HepG2 (cell line): ENCODE data around the gene NYAP1. TPM values are rescaled to one million over a fixed set of nuclear protein-coding genes. Genes with fewer than 3 reads are reported as not detected.

Experiments used
- GZF1 ChIP-seq: sonication (generic); formaldehyde crosslinking; IDR thresholded peaks from 2 replicates; pipeline ENCODE4 v1.5.1; 2020; ENCODE audit warnings: mild to moderate bottlenecking, missing genetic modification reagents
- LCORL ChIP-seq, 2 experiments: fragments of 450-650 bp in 1 of 2; sonication (generic) in 1 of 2; formaldehyde crosslinking in 1 of 2; IDR thresholded peaks; 2 replicates each; pipeline versions ENCODE4 v1.5.0 to v1.6.1; 2017 to 2020; ENCODE audit warnings: antibody characterized with exemption in 1 of 2, missing genetic modification reagents in 1 of 2
- MNT ChIP-seq: fragments of 450-650 bp; IDR thresholded peaks from 2 replicates; pipeline ENCODE4 v1.6.1; 2016
- THAP8 ChIP-seq: sonication (generic); formaldehyde crosslinking; IDR thresholded peaks from 2 replicates; pipeline ENCODE4 v1.5.1; 2020; ENCODE audit warnings: missing genetic modification reagents, mild to moderate bottlenecking, borderline replicate concordance
- ZFP41 ChIP-seq: sonication (generic); formaldehyde crosslinking; IDR thresholded peaks from 2 replicates; pipeline ENCODE4 v1.4.0; 2020; ENCODE audit warnings: mild to moderate bottlenecking, missing genetic modification reagents, borderline replicate concordance
- ZMYM3 ChIP-seq: sonication (generic); formaldehyde crosslinking; IDR thresholded peaks from 2 replicates; pipeline ENCODE4 v1.5.1; 2020; ENCODE audit warnings: mild to moderate bottlenecking, missing genetic modification reagents
- ZMYM4 ChIP-seq: sonication (generic); formaldehyde crosslinking; IDR thresholded peaks from 2 replicates; pipeline ENCODE4 v1.8.1; 2023; ENCODE audit warnings: mild to moderate bottlenecking, missing genetic modification reagents
- ZNF546 ChIP-seq: sonication (generic); formaldehyde crosslinking; conservative IDR thresholded peaks from 2 replicates; pipeline ENCODE4 v1.8.1; 2023; ENCODE audit warnings: mild to moderate bottlenecking, missing genetic modification reagents
- ZNF772 ChIP-seq: sonication (generic); formaldehyde crosslinking; IDR thresholded peaks from 2 replicates; pipeline ENCODE4 v1.5.0; 2020; ENCODE audit warnings: mild to moderate bottlenecking, missing genetic modification reagents
- polyA plus RNA-seq, 8 experiments: library from polyadenylated mRNA; depleted of rRNA in 3 of 8; stranded (reverse) in 7 of 8; unstranded in 1 of 8; fragments of >200 nt; fragmentation: Illumina TruSeq in 4 of 8; extraction: Trizol in 4 of 8; gene quantifications; 2 replicates each; pipeline versions ENCODE4 v1.2.1 to v1.2.3, GENCODE V29; 2011 to 2016; ENCODE audit warnings: low read depth in 4 of 8, missing spikeins in 1 of 8, mixed read lengths in 1 of 8; ENCODE audit not compliant: insufficient read depth in 1 of 8
- total RNA-seq, 5 experiments: library from RNA; depleted of rRNA; stranded (reverse); fragments of >200 nt; fragmentation: Illumina TruSeq; extraction: Trizol; gene quantifications; 2 replicates each; pipeline ENCODE4 v1.2.3, GENCODE V29; 2016; ENCODE audit warnings: low read depth in 1 of 5
- TF ChIP-seq, protein P1 (sequence below): sonication (generic); formaldehyde crosslinking; IDR thresholded peaks from one replicate; pipeline ENCODE4 v1.5.1; 2020; ENCODE audit warnings: mild to moderate bottlenecking, missing genetic modification reagents; ENCODE audit errors: not compliant biosample characterization
- TF ChIP-seq, protein P2 (sequence below): sonication (generic); formaldehyde crosslinking; IDR thresholded peaks from 2 replicates; pipeline ENCODE4 v1.4.0; 2020; ENCODE audit warnings: missing genetic modification reagents

Gene NYAP1
- total and polyA plus RNA-seq, 2 of the 13 experiments (the other 11 are each of a cell fraction or from before 2014, with no cell fraction given), result 0.15 to 0.46 TPM

DNA sequence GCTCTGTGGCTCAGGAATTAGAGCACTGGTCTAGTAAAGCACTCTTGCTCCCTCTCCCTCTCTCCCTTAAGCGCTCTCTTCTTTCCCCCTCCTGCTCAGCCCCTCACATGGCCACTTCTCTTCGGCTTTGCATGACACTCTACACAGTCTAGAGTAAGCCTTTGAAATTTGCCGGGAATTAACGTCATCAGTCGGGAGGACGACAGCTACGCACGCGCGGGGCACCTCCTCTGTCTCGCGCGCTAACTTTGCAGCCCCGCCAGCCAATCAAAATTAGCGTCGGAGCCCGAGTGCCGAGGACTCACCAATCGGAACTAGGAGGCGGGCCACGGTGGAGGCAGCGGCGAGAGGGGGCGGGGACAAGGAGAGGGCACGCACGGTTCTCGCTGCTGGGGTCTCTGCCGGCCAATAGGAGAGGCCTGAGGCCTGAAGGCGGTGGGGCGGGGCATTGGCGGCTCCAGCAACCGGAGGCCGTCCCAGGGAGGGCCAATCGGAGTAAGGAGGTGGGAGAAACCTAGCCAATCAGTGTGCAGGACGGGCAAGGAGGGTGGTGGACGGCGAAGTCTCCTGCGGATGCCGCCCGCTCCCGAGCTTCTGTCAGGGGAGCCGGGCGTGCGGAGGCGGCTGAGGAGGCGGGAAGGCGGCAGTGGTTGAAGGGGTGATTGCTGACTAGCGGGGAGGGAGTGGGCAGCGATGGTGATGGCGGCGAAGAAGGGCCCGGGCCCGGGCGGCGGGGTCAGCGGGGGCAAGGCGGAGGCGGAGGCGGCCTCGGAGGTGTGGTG, 55.1 kb downstream of the NYAP1 start, which contains the start of gene AGFG2 (continued):
- TF ChIP-seq THAP8 (CRISPR knock-in tag) (0 out of 2 replicates have a peak, but pooled peaks have one; percentile 53), GZF1 (CRISPR knock-in tag) (no peak), ZMYM4 (CRISPR knock-in tag) (peak; percentile 84), ZNF546 (no peak), ZFP41 (0 out of 2 replicates have a peak, but pooled peaks have one; percentile 76), ZMYM3 (no peak), MNT (peak; percentile 96), ZNF772 (no peak), LCORL (IDR thresholded peaks at IDR 0.05) (no peak), LCORL (CRISPR knock-in tag; IDR thresholded peaks at IDR 0.05) (peak; percentile 36; the same call in 1 of the 2 replicates)
- TF ChIP-seq, protein P1, sequence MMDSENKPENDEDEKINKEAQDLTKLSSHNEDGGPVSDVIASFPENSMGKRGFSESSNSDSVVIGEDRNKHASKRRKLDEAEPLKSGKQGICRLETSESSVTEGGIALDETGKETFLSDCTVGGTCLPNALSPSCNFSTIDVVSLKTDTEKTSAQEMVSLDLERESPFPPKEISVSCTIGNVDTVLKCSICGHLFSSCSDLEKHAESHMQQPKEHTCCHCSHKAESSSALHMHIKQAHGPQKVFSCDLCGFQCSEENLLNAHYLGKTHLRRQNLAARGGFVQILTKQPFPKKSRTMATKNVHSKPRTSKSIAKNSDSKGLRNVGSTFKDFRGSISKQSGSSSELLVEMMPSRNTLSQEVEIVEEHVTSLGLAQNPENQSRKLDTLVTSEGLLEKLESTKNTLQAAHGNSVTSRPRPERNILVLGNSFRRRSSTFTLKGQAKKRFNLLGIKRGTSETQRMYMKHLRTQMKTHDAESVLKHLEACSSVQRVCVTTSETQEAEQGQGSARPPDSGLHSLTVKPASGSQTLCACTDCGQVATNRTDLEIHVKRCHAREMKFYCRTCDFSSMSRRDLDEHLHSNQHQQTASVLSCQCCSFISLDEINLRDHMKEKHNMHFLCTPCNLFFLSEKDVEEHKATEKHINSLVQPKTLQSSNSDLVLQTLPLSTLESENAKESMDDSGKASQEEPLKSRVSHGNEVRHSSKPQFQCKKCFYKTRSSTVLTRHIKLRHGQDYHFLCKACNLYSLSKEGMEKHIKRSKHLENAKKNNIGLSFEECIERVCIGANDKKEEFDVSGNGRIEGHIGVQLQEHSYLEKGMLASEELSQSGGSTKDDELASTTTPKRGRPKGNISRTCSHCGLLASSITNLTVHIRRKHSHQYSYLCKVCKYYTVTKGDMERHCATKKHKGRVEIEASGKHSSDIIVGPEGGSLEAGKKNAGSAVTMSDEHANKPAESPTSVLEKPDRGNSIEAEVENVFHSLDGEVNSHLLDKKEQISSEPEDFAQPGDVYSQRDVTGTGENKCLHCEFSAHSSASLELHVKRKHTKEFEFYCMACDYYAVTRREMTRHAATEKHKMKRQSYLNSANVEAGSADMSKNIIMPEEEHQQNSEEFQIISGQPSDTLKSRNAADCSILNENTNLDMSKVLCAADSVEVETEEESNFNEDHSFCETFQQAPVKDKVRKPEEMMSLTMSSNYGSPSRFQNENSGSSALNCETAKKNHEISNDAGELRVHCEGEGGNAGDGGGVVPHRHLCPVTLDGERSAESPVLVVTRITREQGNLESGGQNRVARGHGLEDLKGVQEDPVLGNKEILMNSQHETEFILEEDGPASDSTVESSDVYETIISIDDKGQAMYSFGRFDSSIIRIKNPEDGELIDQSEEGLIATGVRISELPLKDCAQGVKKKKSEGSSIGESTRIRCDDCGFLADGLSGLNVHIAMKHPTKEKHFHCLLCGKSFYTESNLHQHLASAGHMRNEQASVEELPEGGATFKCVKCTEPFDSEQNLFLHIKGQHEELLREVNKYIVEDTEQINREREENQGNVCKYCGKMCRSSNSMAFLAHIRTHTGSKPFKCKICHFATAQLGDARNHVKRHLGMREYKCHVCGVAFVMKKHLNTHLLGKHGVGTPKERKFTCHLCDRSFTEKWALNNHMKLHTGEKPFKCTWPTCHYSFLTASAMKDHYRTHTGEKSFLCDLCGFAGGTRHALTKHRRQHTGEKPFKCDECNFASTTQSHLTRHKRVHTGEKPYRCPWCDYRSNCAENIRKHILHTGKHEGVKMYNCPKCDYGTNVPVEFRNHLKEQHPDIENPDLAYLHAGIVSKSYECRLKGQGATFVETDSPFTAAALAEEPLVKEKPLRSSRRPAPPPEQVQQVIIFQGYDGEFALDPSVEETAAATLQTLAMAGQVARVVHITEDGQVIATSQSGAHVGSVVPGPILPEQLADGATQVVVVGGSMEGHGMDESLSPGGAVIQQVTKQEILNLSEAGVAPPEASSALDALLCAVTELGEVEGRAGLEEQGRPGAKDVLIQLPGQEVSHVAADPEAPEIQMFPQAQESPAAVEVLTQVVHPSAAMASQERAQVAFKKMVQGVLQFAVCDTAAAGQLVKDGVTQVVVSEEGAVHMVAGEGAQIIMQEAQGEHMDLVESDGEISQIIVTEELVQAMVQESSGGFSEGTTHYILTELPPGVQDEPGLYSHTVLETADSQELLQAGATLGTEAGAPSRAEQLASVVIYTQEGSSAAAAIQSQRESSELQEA (CRISPR knock-in tag), result peak; percentile 62
- TF ChIP-seq, protein P2, sequence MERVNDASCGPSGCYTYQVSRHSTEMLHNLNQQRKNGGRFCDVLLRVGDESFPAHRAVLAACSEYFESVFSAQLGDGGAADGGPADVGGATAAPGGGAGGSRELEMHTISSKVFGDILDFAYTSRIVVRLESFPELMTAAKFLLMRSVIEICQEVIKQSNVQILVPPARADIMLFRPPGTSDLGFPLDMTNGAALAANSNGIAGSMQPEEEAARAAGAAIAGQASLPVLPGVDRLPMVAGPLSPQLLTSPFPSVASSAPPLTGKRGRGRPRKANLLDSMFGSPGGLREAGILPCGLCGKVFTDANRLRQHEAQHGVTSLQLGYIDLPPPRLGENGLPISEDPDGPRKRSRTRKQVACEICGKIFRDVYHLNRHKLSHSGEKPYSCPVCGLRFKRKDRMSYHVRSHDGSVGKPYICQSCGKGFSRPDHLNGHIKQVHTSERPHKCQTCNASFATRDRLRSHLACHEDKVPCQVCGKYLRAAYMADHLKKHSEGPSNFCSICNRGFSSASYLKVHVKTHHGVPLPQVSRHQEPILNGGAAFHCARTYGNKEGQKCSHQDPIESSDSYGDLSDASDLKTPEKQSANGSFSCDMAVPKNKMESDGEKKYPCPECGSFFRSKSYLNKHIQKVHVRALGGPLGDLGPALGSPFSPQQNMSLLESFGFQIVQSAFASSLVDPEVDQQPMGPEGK (CRISPR knock-in tag), result 0 out of 2 replicates have a peak, but pooled peaks have one; percentile 4
